Muscle of leg (tissue), 11 donors: ENCODE results near the gene TRMT2A. TPM values are rescaled to one million over a fixed set of nuclear protein-coding genes. Genes with fewer than 3 reads are reported as not detected.

Experiments used
- DNase-seq: peaks from one replicate; pipeline ENCODE4 v3.0.0; 2013
- H3K27ac ChIP-seq: one replicate; pipeline ENCODE4 v1.5.1; 2013; ENCODE audit warnings: mild to moderate bottlenecking, low read length, control low read depth
- H3K27me3 ChIP-seq: one replicate; pipeline ENCODE4 v1.6.1; 2013; ENCODE audit warnings: low read length; ENCODE audit not compliant: control insufficient read depth, insufficient read depth
- H3K36me3 ChIP-seq: one replicate; pipeline ENCODE4 v1.6.1; 2013; ENCODE audit warnings: low read length; ENCODE audit not compliant: control insufficient read depth, insufficient read depth
- H3K4me1 ChIP-seq: one replicate; pipeline ENCODE4 v1.6.1; 2013; ENCODE audit warnings: low read length; ENCODE audit not compliant: control insufficient read depth, insufficient read depth
- H3K4me3 ChIP-seq: one replicate; pipeline ENCODE4 v1.5.1; 2013; ENCODE audit warnings: low read length, control low read depth
- H3K9me3 ChIP-seq: replicated peaks from 2 replicates; pipeline ENCODE4 v1.6.1; 2013; ENCODE audit warnings: low read depth, low read length; ENCODE audit not compliant: control insufficient read depth
- WGBS: methylation state at CpG from one replicate; pipeline ENCODE4 v1.1.5; 2013; ENCODE audit warnings: missing lambda C conversion rate; ENCODE audit not compliant: insufficient coverage; 5-methylcytosine and 5-hydroxymethylcytosine counted together
- polyA plus RNA-seq, 8 donors: library from polyadenylated mRNA; unstranded; fragments of 120-200 nt; gene quantifications; one replicate each; pipeline versions ENCODE4 v1.2.1 to v1.2.3, GENCODE V29; 2013; ENCODE audit warnings: inconsistent platforms in 1 of 8, low replicate concordance in 1 of 8; ENCODE audit not compliant: insufficient read length in 8 of 8, insufficient read depth in 1 of 8
- total RNA-seq: library from RNA; stranded (reverse); fragments of 120-200 nt; gene quantifications from one replicate; pipeline ENCODE4 v1.2.4, GENCODE V29; 2013

The TRMT2A gene
- total and polyA plus RNA-seq, 9 donors, result 32.2 to 54.6 (median 45.8) TPM

GRCh38 chr22:20135806-20136602, 19.0 kb upstream of the TRMT2A start:
- no peak for DNase-seq
- H3K27ac ChIP-seq, result no peak overlapping the region
- no peaks in the 10 kb centered on the region for H3K9me3 ChIP-seq
- H3K36me3 ChIP-seq, result peaks cover 20% of the 10 kb centered on the region
- 52% methylated on average over 13 of the region's 25 CpGs for WGBS
- H3K27me3 ChIP-seq, result no peaks in the 10 kb centered on the region
- peaks cover 62% of the 10 kb centered on the region for H3K4me1 ChIP-seq
- H3K4me3 ChIP-seq, result no peak overlapping the region

- peaks cover 13% of the 10 kb centered on the region for H3K36me3 ChIP-seq
- no peak overlapping the region for H3K27ac ChIP-seq
- H3K4me3 ChIP-seq, result no peak overlapping the region
- H3K27me3 ChIP-seq, result no peaks in the 10 kb centered on the region
- WGBS, result 62% methylated on average over 4 of the region's 4 CpGs
- H3K9me3 ChIP-seq, result no peaks in the 10 kb centered on the region
- no peak for DNase-seq
- peaks cover 66% of the 10 kb centered on the region for H3K4me1 ChIP-seq
These were observed 18.2 kb upstream of the TRMT2A start for GRCh38 chr22:20135265-20135664.

- Histone ChIP-seq H3K4me3 (no peak overlapping the region), H3K9me3 (no peaks in the 10 kb centered on the region)
- no peak for DNase-seq
These were observed 17.0 kb upstream of the TRMT2A start for GRCh38 chr22:20133930-20134549.

GRCh38 chr22:20132686-20133246, 15.7 kb upstream of the TRMT2A start:
- no peaks in the 10 kb centered on the region for H3K9me3 ChIP-seq
- no peaks in the 10 kb centered on the region for H3K27me3 ChIP-seq
- no peak for DNase-seq
- H3K4me1 ChIP-seq, result peaks cover 58% of the 10 kb centered on the region
- WGBS, result 60% methylated on average over 9 of the region's 16 CpGs
- H3K36me3 ChIP-seq, result no peaks in the 10 kb centered on the region
- H3K4me3 ChIP-seq, result peak overlapping the region; percentile 80
- H3K27ac ChIP-seq, result no peak overlapping the region

More at GRCh38 chr22:20133930-20134549, 17.0 kb upstream of the TRMT2A start:
- Histone ChIP-seq H3K27me3 (no peaks in the 10 kb centered on the region), H3K27ac (no peak overlapping the region), H3K4me1 (peaks cover 66% of the 10 kb centered on the region), H3K36me3 (peaks cover under 1% of the 10 kb centered on the region)
- WGBS, result 76% methylated on average over 8 of the region's 12 CpGs

DNA sequence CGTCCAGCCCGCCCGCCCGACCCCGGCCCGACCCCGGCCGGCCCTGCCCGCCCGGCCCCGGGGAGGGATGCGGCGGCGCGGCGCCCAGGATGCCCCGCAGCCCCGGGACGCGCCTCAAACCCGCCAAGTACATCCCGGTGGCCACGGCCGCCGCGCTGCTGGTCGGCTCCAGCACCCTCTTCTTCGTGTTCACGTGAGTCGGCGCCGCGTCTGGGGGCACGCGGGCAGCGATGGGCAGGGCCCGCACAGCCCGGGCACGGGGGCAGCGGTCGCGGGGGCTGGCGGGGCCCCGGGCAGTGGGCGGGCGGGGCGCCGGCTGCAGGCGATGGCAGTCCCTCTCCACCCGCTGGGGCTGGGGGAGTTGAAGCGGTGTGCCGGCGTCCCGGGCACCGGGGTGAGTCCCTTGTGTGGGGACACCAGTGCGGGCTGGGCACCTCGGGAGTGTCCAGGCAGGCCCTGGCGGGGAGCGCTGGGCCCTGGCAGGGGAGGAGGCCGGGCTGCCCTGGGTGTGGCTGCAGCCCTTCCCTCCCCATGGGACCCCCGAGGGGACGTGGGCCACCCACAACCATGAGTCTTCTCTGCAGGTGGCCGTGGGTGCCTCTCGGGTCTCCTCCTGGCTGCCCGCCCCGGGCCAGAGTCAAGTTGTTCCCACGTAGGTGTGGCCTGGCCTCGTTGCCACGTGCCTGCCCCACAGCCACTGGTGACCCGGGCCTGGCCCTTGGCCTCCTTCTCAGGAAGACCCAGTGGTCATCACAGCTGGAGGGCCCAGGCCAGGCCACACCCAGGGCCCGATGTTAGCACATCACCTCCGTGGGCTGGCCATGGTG, 15.0 kb upstream of the TRMT2A start:
- Histone ChIP-seq H3K27ac (peak overlapping the region; percentile 35), H3K4me1 (peaks cover 51% of the 10 kb centered on the region), H3K27me3 (no peaks in the 10 kb centered on the region), H3K36me3 (peaks cover 6% of the 10 kb centered on the region), H3K9me3 (no peaks in the 10 kb centered on the region), H3K4me3 (peak overlapping the region; percentile 80)
- under 1% methylated on average over 70 of the region's 72 CpGs for WGBS
- no peak for DNase-seq

DNA sequence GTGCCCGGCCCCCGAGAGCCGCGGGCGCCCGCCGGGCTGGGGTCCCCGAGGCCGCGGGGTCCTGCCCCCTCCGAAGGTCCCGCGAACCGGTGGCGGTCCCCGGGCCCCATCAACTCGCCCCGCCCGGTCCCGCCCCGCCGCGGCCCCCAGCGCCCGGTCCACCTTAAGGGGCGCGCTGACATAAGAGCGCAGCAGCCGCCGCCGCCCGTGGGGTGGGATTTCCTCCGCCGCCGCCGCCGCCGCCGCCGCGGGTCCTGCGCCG, 14.5 kb upstream of the TRMT2A start, which contains the start of gene ZDHHC8:
TSS of gene ZDHHC8 (plus strand) at position 208 of the 262 bp plus-strand sequence. CDS start 144 bp downstream, outside the sequence.
- H3K27me3 ChIP-seq, result no peaks in the 10 kb centered on the region
- H3K9me3 ChIP-seq, result no peaks in the 10 kb centered on the region
- peaks cover 9% of the 10 kb centered on the region for H3K36me3 ChIP-seq
- peak within 1 kb of the TSS; percentile 86 for H3K27ac ChIP-seq
- H3K4me1 ChIP-seq, result peaks cover 45% of the 10 kb centered on the region
- peak within 1 kb of the TSS; percentile 87 for H3K4me3 ChIP-seq
- WGBS, result under 1% methylated on average over 43 of the region's 43 CpGs
- DNase-seq, result peak; percentile 71

GRCh38 chr22:20130731-20131596, 13.9 kb upstream of the TRMT2A start:
- no peaks in the 10 kb centered on the region for H3K9me3 ChIP-seq
- H3K27ac ChIP-seq, result peak overlapping the region; percentile 86
- peaks cover 40% of the 10 kb centered on the region for H3K4me1 ChIP-seq
- H3K36me3 ChIP-seq, result peaks cover 15% of the 10 kb centered on the region
- peak overlapping the region; percentile 87 for H3K4me3 ChIP-seq
- H3K27me3 ChIP-seq, result no peaks in the 10 kb centered on the region
- 1% methylated on average over 60 of the region's 70 CpGs for WGBS
- DNase-seq, result peak; percentile 95

DNA sequence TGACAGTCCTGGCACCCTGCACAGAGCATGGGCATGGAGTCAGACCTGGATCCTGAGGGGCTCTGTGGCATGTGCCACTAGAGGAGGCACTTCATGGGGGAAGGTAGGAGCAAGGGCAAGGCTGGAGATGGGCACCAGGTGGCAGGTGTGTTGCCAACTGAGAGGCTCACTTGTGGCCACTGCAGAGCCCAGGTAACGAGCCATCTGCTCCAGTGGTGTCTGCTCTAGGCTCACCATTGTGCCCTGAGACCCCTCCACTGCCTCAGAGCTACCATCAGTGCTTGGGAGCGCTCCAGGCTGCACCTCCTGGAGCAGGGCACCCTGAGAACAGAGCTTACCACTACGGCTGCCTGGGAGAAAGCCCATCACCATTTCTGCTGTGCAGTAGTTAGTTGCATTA, 13.3 kb upstream of the TRMT2A start:
- H3K9me3 ChIP-seq, result no peaks in the 10 kb centered on the region
- H3K36me3 ChIP-seq, result peaks cover 21% of the 10 kb centered on the region
- H3K4me3 ChIP-seq, result no peak overlapping the region
- WGBS, result 57% methylated on average over 1 of the region's 3 CpGs
- H3K27me3 ChIP-seq, result no peaks in the 10 kb centered on the region
- DNase-seq, result no peak
- H3K27ac ChIP-seq, result no peak overlapping the region
- H3K4me1 ChIP-seq, result peaks cover 33% of the 10 kb centered on the region

DNA sequence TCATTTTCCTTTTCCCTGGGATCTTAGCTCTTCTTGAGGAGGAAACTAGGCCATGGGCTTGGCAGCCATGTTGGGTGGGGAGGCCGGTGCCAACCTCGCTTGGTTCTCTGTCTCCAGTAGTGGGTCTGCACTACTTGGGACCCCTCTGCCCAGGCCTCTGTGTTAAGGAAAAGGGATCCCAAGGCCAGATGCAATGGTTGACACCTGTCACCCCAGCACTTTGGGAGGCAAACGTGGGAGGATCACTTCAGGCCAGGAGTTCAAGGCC, 12.7 kb upstream of the TRMT2A start:
- Histone ChIP-seq H3K27ac (no peak overlapping the region), H3K4me1 (peaks cover 27% of the 10 kb centered on the region), H3K4me3 (no peak overlapping the region), H3K9me3 (no peaks in the 10 kb centered on the region), H3K27me3 (no peaks in the 10 kb centered on the region), H3K36me3 (peaks cover 27% of the 10 kb centered on the region)
- no peak for DNase-seq
- 40% methylated on average over 1 of the region's 3 CpGs for WGBS
